ENCODE measurements around the gene ZNF652.
"Not testable (repeated sequence)": the region's sequence is repeated elsewhere in the genome, so short reads cannot be mapped to it uniquely, and the experiment has no call there.

ZNF652 gene

GRCh38 chr17:49386373-49386772 lies 24.3 kb upstream of the ZNF652 start:
- DNase-seq: no peak

GRCh38 chr17:49384951-49385350 lies 22.9 kb upstream of the ZNF652 start:
- no peak for DNase-seq

DNA sequence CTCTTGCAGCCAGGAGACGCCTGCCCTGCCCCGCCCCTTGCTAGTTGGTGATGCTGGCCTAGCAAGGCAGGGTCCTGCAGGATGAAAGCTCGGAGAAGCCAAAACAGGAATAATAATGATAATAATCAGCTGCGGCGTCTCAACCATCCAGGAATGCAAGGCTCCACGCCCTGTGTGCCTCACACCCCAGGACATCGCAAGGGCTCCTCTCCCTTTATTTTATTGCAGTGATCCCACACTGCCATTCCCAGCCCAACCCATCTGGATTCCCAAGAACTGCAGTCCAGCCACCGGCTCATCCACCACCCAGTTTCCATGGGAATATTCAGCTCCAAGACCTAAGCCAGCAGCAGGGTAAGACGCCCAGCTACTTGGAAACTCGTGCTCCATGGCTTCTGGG lies 21.0 kb upstream of the ZNF652 start:
- no peak for DNase-seq

- DNase-seq: no peak
Observed at GRCh38 chr17:49382556-49382955, 20.5 kb upstream of the ZNF652 start.

- no peak for DNase-seq
Observed at GRCh38 chr17:49381793-49382192, 19.7 kb upstream of the ZNF652 start.

DNA sequence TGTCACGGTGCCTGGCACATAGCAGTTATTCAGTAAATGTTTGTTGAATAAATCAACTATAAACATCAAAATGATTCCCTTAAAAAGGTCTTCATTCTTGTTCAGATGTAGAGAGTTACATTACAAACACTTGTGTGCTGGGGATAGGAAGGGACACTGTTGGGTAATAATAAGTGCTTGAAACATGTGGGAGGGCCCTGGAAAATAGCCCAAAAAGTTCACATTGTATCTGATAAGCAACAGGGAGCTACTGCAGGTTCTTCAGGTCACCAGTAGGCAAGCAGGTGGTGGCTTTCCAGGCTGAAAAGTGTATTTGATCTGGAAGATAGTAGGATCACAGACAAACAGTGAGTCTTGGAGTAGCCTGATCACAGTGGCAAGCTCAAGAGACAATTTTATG lies 19.0 kb upstream of the ZNF652 start:
- DNase-seq: no peak

DNA sequence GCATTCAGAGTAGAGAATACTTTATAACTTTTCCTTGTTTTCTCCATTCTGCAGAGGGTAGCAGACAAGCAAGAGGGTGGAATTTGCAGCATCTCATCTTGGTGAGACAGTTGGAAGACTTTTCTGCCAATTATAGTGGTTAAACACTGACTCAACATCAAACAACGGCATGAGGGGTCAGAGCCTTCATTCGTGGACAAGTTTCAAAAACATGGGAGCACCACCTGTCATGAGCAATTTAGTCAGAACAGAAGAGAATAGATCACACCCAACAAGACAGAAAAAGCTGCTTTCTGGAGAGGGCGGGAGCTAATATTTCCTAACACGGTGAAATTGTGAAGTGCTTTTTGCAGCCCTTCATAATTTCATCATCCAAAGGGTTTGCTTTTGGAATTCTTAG lies 17.9 kb upstream of the ZNF652 start:
- peak; percentile 66 for DNase-seq

- DNase-seq: no peak
Observed at GRCh38 chr17:49378311-49378710, 16.3 kb upstream of the ZNF652 start.

DNA sequence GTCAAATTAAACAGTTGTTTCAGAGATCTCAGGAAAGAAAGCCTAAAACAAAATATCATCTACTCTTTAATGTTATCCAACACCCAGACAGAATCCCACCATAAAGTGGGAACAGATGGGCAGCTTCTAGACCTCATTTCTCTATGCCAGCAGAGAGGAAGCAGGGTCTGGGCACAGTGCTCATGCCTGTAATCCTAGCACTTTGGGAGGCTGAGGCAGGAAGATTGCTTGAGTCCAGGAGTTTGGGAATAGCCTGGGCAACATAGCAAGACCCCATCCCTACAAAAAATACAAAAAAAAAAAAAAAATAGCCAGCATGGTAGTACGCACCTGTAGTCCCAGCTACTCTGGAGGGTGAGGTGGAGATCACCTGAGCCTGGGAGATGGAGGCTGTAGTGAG lies 13.5 kb upstream of the ZNF652 start:
- no peak for DNase-seq

- no peak for DNase-seq
Observed at GRCh38 chr17:49373115-49373514, 11.1 kb upstream of the ZNF652 start.

- DNase-seq: no peak
Observed at GRCh38 chr17:49372425-49372824, 10.4 kb upstream of the ZNF652 start.

- DNase-seq: peak; percentile 57
Observed at GRCh38 chr17:49370971-49371834, 9.2 kb upstream of the ZNF652 start.

DNA sequence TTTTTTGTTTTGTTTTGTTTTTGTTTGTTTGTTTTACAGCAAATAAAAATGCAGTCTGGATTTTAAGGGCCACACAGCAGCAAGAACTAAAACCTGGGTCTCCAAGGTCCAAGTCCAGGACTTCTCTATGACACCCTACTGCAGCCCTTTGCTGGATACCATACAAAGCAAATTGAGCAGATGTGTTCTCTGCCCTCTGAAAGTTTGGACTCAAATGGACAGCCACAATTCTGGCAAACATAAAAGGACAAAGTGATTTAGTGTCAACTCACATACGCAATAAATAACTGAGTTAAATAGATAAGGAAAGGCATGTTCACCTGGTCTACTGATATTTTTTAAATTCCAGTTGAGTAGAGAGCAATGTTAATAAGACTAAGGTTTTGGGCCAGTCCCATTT lies 7.7 kb upstream of the ZNF652 start:
- DNase-seq: no peak

DNA sequence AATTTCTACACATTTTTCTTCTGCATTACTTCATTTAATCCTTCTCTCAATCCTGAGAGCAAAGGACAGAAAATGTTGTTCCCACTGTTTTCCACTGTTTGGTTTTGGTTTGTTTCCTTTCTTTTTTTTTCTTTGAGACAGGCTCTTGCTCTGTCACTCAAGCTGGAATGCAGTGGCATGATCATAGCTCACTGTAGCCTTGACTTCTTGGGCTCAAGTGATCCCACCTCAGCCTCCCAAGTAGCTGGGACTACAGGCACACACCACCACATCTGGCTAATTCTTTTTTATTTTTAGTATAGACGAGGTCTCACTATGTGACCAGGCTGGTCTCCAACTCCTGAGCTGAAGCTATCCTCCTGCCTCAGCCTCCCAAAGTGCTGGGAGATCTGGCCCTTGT lies 7.0 kb upstream of the ZNF652 start:
- no peak for DNase-seq

DNA sequence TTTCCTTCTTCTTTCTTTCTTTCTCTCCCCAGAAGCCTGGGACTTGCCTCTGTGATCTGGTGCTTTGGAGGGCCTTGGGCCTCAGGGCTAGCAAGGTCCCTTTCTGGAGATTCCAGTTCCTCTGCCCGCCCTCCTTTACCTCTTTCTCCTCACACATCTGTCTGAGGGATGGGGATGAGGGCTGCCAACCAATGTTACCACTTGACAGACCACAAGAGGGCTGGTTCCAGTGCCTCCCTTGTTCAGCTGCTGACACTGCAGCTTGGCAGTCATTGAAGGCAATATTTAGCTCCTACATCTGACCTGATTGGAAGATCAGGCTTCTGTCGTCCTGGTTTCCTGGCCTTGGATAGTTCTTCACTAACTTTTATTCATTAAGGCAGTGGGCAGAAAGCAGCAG lies 3.6 kb upstream of the ZNF652 start:
- DNase-seq: peak; percentile 19

GRCh38 chr17:49365126-49365525 lies 3.1 kb upstream of the ZNF652 start:
- DNase-seq: not testable (repeated sequence)

- no peak for DNase-seq
Observed at GRCh38 chr17:49364119-49364518, 2.1 kb upstream of the ZNF652 start.

DNA sequence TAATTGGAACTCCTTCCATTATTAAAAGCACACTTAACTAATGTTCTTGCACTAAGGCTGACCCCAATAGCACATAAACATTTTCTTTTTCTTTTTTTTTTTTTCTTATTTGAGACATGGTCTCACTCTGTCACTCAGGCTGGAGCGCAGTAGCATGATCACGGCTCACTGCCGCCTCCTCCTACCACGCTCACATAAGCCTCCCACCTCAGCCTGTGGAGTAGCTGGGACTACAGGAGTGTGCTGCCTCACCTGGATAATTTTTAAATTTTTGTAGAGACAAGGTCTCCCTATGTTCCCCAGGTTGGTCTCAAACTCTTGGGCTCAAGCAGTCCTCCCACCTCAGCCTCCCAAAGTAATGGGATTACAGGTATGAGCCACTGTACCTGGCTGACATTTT lies 1.2 kb upstream of the ZNF652 start:
- DNase-seq: no peak

DNA sequence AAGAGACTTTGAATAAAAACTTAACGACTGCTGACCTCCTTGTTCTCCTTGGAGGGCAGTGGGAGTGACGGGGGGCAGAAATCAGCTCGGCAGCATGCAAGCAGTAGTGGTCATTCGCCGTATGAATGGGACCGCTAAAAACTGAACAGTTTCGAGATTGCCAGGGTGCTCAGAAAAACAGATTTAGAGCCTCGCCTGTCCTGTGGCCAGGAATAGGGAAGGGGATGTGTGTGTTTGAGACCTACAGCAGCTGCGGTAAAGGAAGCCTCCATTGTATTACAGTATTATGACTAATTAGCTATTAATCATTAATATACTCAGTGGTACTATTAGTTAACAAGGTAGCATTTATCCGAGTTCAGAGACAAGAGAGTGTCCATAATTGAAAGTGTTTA lies 670 bp upstream of the ZNF652 start:
- no peak for DNase-seq

GRCh38 chr17:49361129-49361901 lies 735 bp downstream of the ZNF652 start:
- peak; percentile 74 for DNase-seq

GRCh38 chr17:49360796-49361128 lies 1.3 kb downstream of the ZNF652 start:
- no peak for DNase-seq

DNA sequence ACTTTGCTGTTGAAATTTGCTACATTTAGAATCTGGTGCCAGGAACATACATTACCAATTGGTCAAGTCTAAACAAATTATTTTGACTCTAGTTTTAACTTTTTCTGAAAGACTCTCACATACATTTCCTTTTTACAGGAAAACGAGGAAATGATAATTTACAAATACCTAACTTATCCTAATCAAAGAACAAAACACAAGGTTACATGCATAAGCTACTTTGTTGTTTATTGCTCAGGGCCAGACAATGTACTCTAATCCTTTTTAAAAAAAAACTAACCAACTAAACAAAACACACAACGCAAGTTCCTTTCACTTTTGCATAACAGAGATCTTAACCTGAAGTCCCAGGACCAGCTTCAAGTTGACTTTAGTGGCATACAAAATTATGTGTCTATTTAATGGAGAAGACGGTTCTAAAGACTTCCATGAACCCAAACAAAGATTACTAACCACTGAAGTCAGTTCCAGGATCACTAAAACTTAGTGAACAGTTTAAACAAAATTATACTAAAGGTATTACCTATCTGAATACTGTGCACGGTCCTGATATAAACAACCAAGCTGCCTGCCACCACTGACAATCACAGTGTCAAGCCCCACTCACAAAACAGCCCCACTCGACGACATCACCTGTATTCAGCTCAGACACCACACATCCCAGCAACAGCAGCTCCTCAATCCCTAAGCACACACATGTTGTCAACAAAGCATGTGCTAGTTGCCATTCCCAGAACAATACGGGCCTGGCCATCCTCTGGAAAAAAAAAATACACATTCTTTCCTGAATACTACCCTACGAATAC lies 1.9 kb downstream of the ZNF652 start:
- DNase-seq: no peak

DNA sequence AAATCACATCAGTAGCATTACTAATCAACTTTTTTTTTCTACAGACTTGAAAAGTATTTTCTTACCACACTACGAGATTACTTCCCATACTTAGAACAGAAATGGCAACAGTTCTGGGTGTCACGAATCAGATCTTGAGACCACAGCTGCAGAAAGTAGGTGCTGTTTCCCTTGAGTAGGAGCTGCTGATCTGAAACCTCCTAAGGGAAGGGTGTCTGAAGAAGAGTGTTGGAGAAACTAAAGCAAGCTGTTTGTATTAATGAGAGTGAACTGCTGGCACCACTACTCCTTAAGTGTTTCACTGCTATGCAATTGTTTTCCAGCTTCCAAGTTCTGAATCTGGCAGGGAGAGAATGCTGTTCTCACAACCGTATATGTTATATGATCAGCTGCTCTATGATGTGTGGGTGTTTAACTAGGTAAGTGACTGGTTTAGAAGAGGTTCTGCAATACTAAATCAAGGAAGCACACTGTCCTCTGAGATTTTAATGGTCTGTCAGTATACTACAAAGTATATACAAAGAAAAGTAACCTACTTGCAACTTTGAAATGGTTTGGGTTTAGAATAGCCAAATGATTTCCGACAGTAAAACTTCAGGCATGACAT lies 3.3 kb downstream of the ZNF652 start:
- no peak for DNase-seq
